NCI-H2227 (cell line): ENCODE results near the gene ANKFY1.

Experiments used
- DNase-seq: peaks from one replicate; lab custom pipeline; 2025; ENCODE audit not compliant: unreplicated experiment; lab: John Stamatoyannopoulos, UW

ANKFY1 gene

GRCh38 chr17:4127555-4127954, 136.2 kb downstream of the ANKFY1 start:
- no peak for DNase-seq

- no peak for DNase-seq
Observed at GRCh38 chr17:4125552-4125951, 138.2 kb downstream of the ANKFY1 start.

GRCh38 chr17:4124999-4125398, 138.8 kb downstream of the ANKFY1 start:
- no peak for DNase-seq

- DNase-seq, result no peak
Observed at GRCh38 chr17:4120332-4120731, 143.4 kb downstream of the ANKFY1 start.

- no peak for DNase-seq
Observed at GRCh38 chr17:4119299-4119698, 144.5 kb downstream of the ANKFY1 start.

- no peak for DNase-seq
Observed at GRCh38 chr17:4118015-4118743, 145.6 kb downstream of the ANKFY1 start.

- DNase-seq, result no peak
Observed at GRCh38 chr17:4116516-4116915, 147.3 kb downstream of the ANKFY1 start.
